ENCODE results near the gene HOXD8. TPM values are rescaled to one million over a fixed set of nuclear protein-coding genes. Genes with fewer than 3 reads are reported as not detected.

Gene HOXD8
- total RNA-seq, 1 donor: 0.45 TPM

- no peak for TF ChIP-seq CTCF (IDR thresholded peaks at IDR 0.05; ENCODE audit: insufficient read depth, low read length)
- no peak for DNase-seq (ENCODE audit: low read depth)
- H3K4me3 ChIP-seq (ENCODE audit: low read depth, low read length): no peak within 1 kb of the TSS
Observed at GRCh38 chr2:176122683-176123410, 6.7 kb upstream of the HOXD8 start, which contains the start of gene HOXD9. Gene HOXD9, plus strand, starts transcription at chr2:176122719. Its CDS starts 50 bp downstream, at chr2:176122769.

- DNase-seq (ENCODE audit: low read depth): no peak
- no peak for TF ChIP-seq CTCF (IDR thresholded peaks at IDR 0.05; ENCODE audit: insufficient read depth, low read length)
- H3K4me3 ChIP-seq (ENCODE audit: low read depth, low read length): no peak overlapping the region
Observed at GRCh38 chr2:176123411-176124109, 5.9 kb upstream of the HOXD8 start.

GRCh38 chr2:176124110-176124946, 5.2 kb upstream of the HOXD8 start:
- DNase-seq (ENCODE audit: low read depth): no peak
- no peak overlapping the region for H3K4me3 ChIP-seq (ENCODE audit: low read depth, low read length)

GRCh38 chr2:176124947-176125771, 4.3 kb upstream of the HOXD8 start:
- H3K4me3 ChIP-seq (ENCODE audit: low read depth, low read length): no peak overlapping the region
- DNase-seq (ENCODE audit: low read depth): no peak
- TF ChIP-seq CTCF (IDR thresholded peaks at IDR 0.05; ENCODE audit: insufficient read depth, low read length): no peak

More at GRCh38 chr2:176124110-176124946, 5.2 kb upstream of the HOXD8 start:
- no peak for TF ChIP-seq CTCF (IDR thresholded peaks at IDR 0.05; ENCODE audit: insufficient read depth, low read length)

- no peak overlapping the region for H3K4me3 ChIP-seq (ENCODE audit: low read depth, low read length)
- TF ChIP-seq CTCF (IDR thresholded peaks at IDR 0.05; ENCODE audit: insufficient read depth, low read length): no peak
- no peak for DNase-seq (ENCODE audit: low read depth)
Observed at GRCh38 chr2:176125772-176126054, 3.8 kb upstream of the HOXD8 start.

Measured in fibroblast of the aortic adventitia (primary cell).